IMR-90 (cell line): ENCODE data around the gene DACH1. TPM values are rescaled to one million over a fixed set of nuclear protein-coding genes. Genes with fewer than 3 reads are reported as not detected.

Source experiments
- ATAC-seq: fragments of 200-7000 bp; cut with Tn5 transposase; 2 replicates; pipeline ENCODE4 v1.9.1; 2020; ENCODE audit warnings: low read depth, mild to moderate bottlenecking, moderate library complexity
- BruUV-seq: library from RNA; stranded (reverse); fragments of 400-500 nt; replicated peaks from 2 replicates; lab custom pipeline; 2021; lab: Mats Ljungman, UMichigan
- CTCF ChIA-PET: fragments of 300-600 bp; formaldehyde crosslinking; extraction: SDS; loops from one replicate; lab custom pipeline; 2021; ENCODE audit warnings: antibody characterized with exemption; lab: Yijun Ruan, JAX
- POLR2A ChIA-PET: fragments of 300-600 bp; sonication (Branson Sonifier 250); formaldehyde crosslinking; loops from one replicate; lab custom pipeline; 2022; ENCODE audit warnings: antibody characterized with exemption; ENCODE audit not compliant: unreplicated experiment; lab: Charles Lee
- DNase-seq: peaks from one replicate; pipeline ENCODE4 v3.0.0; 2013
- H2AFZ ChIP-seq: replicated peaks from 2 replicates; pipeline ENCODE3; 2013; ENCODE audit warnings: low read length, mild to moderate bottlenecking; ENCODE audit not compliant: poor library complexity
- H2AK5ac ChIP-seq: 2 replicates; pipeline ENCODE4 v1.6.1; 2013; ENCODE audit warnings: low read depth, low read length, inconsistent platforms
- H2AK9ac ChIP-seq: replicated peaks from 2 replicates; pipeline ENCODE3; 2013; ENCODE audit warnings: mild to moderate bottlenecking, low read depth, low read length, moderate library complexity; ENCODE audit not compliant: poor library complexity
- H2BK120ac ChIP-seq: 2 replicates; pipeline ENCODE4 v1.6.1; 2013; ENCODE audit warnings: low read depth, low read length, inconsistent platforms
- H2BK15ac ChIP-seq: 3 replicates; pipeline ENCODE4 v1.6.1; 2013; ENCODE audit warnings: low read depth, low read length, inconsistent platforms
- H2BK20ac ChIP-seq: 2 replicates; pipeline ENCODE4 v1.6.1; 2013; ENCODE audit warnings: low read depth, mild to moderate bottlenecking, inconsistent platforms, low read length, moderate library complexity
- H2BK5ac ChIP-seq: 2 replicates; pipeline ENCODE4 v1.6.1; 2013; ENCODE audit warnings: mild to moderate bottlenecking, low read depth, low read length, inconsistent platforms; ENCODE audit not compliant: poor library complexity, severe bottlenecking
- H3K14ac ChIP-seq: replicated peaks from 2 replicates; pipeline ENCODE4 v1.6.1; 2013; ENCODE audit warnings: low read depth, low read length, inconsistent platforms
- H3K18ac ChIP-seq: 2 replicates; pipeline ENCODE4 v1.6.1; 2013; ENCODE audit warnings: low read depth, low read length, control low read depth
- H3K23ac ChIP-seq: 2 replicates; pipeline ENCODE4 v1.6.1; 2013; ENCODE audit warnings: low read depth, low read length, inconsistent platforms
- H3K27ac ChIP-seq: 2 replicates; pipeline ENCODE4 v1.5.1; 2013; ENCODE audit warnings: mild to moderate bottlenecking, control low read depth, low read length; ENCODE audit not compliant: insufficient read depth
- H3K27me3 ChIP-seq: 2 replicates; pipeline ENCODE4 v1.6.1; 2013; ENCODE audit warnings: low read length; ENCODE audit not compliant: control insufficient read depth, insufficient read depth
- H3K36me3 ChIP-seq: 2 replicates; pipeline ENCODE4 v1.6.1; 2013; ENCODE audit warnings: low read length, mixed read lengths; ENCODE audit not compliant: control insufficient read depth, insufficient read depth
- H3K4ac ChIP-seq: 2 replicates; pipeline ENCODE4 v1.6.1; 2013; ENCODE audit warnings: low read depth, low read length, inconsistent platforms
- H3K4me1 ChIP-seq: 2 replicates; pipeline ENCODE4 v1.6.1; 2013; ENCODE audit warnings: low read length, mixed read lengths; ENCODE audit not compliant: control insufficient read depth, insufficient read depth
- H3K4me2 ChIP-seq: 2 replicates; pipeline ENCODE4 v1.6.1; 2013; ENCODE audit warnings: low read depth, mild to moderate bottlenecking, control low read depth, low read length, moderate library complexity
- H3K4me3 ChIP-seq: 2 replicates; pipeline ENCODE4 v1.5.1; 2013; ENCODE audit warnings: low read depth, mild to moderate bottlenecking, control low read depth, low read length, moderate library complexity; ENCODE audit not compliant: insufficient read depth
- H3K56ac ChIP-seq: 2 replicates; pipeline ENCODE4 v1.6.1; 2013; ENCODE audit warnings: low read length, inconsistent platforms; ENCODE audit not compliant: insufficient read depth; ENCODE audit errors: extremely low read depth
- H3K79me1 ChIP-seq, 2 experiments: 2 replicates each; pipeline ENCODE4 v1.6.1; 2013; ENCODE audit warnings: low read length in 2 of 2, inconsistent platforms in 1 of 2, low read depth in 1 of 2
- H3K9ac ChIP-seq: 2 replicates; pipeline ENCODE4 v1.6.1; 2013; ENCODE audit warnings: low read depth, low read length, control low read depth
- H3K9me1 ChIP-seq: 2 replicates; pipeline ENCODE4 v1.6.1; 2013; ENCODE audit warnings: low read length, inconsistent platforms; ENCODE audit not compliant: insufficient read depth
- H3K9me3 ChIP-seq: 2 replicates; pipeline ENCODE4 v1.6.1; 2013; ENCODE audit warnings: low read length; ENCODE audit not compliant: control insufficient read depth, insufficient read depth
- H4K20me1 ChIP-seq: 2 replicates; pipeline ENCODE4 v1.6.1; 2013; ENCODE audit warnings: low read length, inconsistent platforms; ENCODE audit not compliant: insufficient read depth
- H4K5ac ChIP-seq: 2 replicates; pipeline ENCODE4 v1.6.1; 2013; ENCODE audit warnings: mild to moderate bottlenecking, low read depth, low read length, control low read depth
- H4K8ac ChIP-seq, 2 experiments: 2 replicates each; pipeline ENCODE4 v1.6.1; 2013; ENCODE audit warnings: low read depth in 2 of 2, low read length in 2 of 2, control low read depth in 1 of 2, inconsistent platforms in 1 of 2
- H4K91ac ChIP-seq: 2 replicates; pipeline ENCODE4 v1.6.1; 2013; ENCODE audit warnings: low read depth, low read length, inconsistent platforms; ENCODE audit not compliant: insufficient read depth
- BHLHE40 ChIP-seq: fragments of 150-350 bp; IDR thresholded peaks from 2 replicates; pipeline ENCODE4 v1.6.1; 2016; ENCODE audit warnings: mild to moderate bottlenecking, low read depth, low read length
- ELK1 ChIP-seq: fragments of 150-350 bp; IDR thresholded peaks from 2 replicates; pipeline ENCODE4 v1.6.1; 2016; ENCODE audit warnings: low read depth, mild to moderate bottlenecking, low read length, moderate library complexity, borderline replicate concordance
- FOS ChIP-seq: fragments of 150-350 bp; IDR thresholded peaks from 2 replicates; pipeline ENCODE4 v1.6.1; 2016; ENCODE audit warnings: low read depth, low read length
- MAFK ChIP-seq: IDR thresholded peaks from 2 replicates; pipeline ENCODE4 v1.6.1; 2012; ENCODE audit warnings: low read depth, low read length, improper control_type of control experiment
- MAZ ChIP-seq: IDR thresholded peaks from 2 replicates; pipeline ENCODE4 v1.6.1; 2012; ENCODE audit warnings: low read depth, mild to moderate bottlenecking, low read length, improper control_type of control experiment, moderate library complexity, borderline replicate concordance
- MXI1 ChIP-seq: IDR thresholded peaks from 2 replicates; pipeline ENCODE4 v1.6.1; 2012; ENCODE audit warnings: low read depth, mild to moderate bottlenecking, low read length, moderate library complexity, borderline replicate concordance
- POLR2A ChIP-seq: IDR thresholded peaks from 2 replicates; pipeline ENCODE4 v1.6.1; 2012; ENCODE audit warnings: mild to moderate bottlenecking, low read depth, low read length
- RFX5 ChIP-seq: IDR thresholded peaks from 2 replicates; pipeline ENCODE4 v1.8.0; 2012; ENCODE audit warnings: low read depth, mild to moderate bottlenecking, low read length, moderate library complexity
- SMC3 ChIP-seq: fragments of 150-350 bp; IDR thresholded peaks from 2 replicates; pipeline ENCODE4 v1.6.1; 2016; ENCODE audit warnings: low read depth, mild to moderate bottlenecking, antibody characterized with exemption, low read length, moderate library complexity
- dilution Hi-C: fragments of 300-500 bp; cut with HindIII; formaldehyde crosslinking; loops from one replicate; pipeline ENCODE4 v1.14.3; 2018; ENCODE audit warnings: low sequenced_read_pairs; ENCODE audit not compliant: unreplicated experiment
- in situ Hi-C: fragments of 300-500 bp; cut with MboI; formaldehyde crosslinking; loops from 3 replicates; pipeline ENCODE4 v1.14.3; 2019; ENCODE audit warnings: low sequenced_read_pairs, inconsistent platforms, mixed read lengths
- intact Hi-C: fragments of 100-400 bp; cut with micrococcal nuclease; formaldehyde crosslinking; loops from 2 replicates; pipeline ENCODE4 v1.10.0; 2022
- polyA plus RNA-seq, 3 experiments: library from polyadenylated mRNA; depleted of rRNA; stranded (reverse); fragments of >200 nt; gene quantifications; 2 replicates each; pipeline ENCODE4 v1.2.3, GENCODE V29; 2012; ENCODE audit warnings: low replicate concordance in 1 of 3
- total RNA-seq: library from RNA; depleted of rRNA; stranded (reverse); fragments of >200 nt; gene quantifications from 2 replicates; pipeline ENCODE4 v1.2.3, GENCODE V29; 2012

DACH1 gene
- total and polyA plus RNA-seq, 2 of the 4 experiments (the other 2 are of a cell fraction) = not detected

GRCh38 chr13:71659404-71659803 lies 207.6 kb downstream of the DACH1 start:
- no peak overlapping the region for H3K14ac ChIP-seq
- no peak for TF ChIP-seq POLR2A
- TF ChIP-seq SMC3 = no peak
- no peak for TF ChIP-seq BHLHE40
- no peak for TF ChIP-seq FOS
- no peak for TF ChIP-seq MAZ
- no peak for TF ChIP-seq MAFK
- TF ChIP-seq ELK1 = no peak
- no peak for TF ChIP-seq MXI1
- TF ChIP-seq RFX5 = no peak
- no peak overlapping the region for H2BK120ac ChIP-seq
- ChIA-PET POLR2A (no interaction called here), CTCF (no interaction called here)
- no peak overlapping the region for H3K4me2 ChIP-seq
- H3K9ac ChIP-seq = no peak overlapping the region
- H4K20me1 ChIP-seq = no peaks in the 10 kb centered on the region
- no peak overlapping the region for H3K56ac ChIP-seq
- H3K4me1 ChIP-seq = no peaks in the 10 kb centered on the region
- H2AK9ac ChIP-seq = no peak overlapping the region
- no peak overlapping the region for H3K4me3 ChIP-seq
- ATAC-seq (no peak), DNase-seq (no peak)
- in situ Hi-C loops (no loop called here), dilution Hi-C loops (no loop called here), intact Hi-C loops (no loop called here)
- H4K91ac ChIP-seq = no peak overlapping the region
- H3K9me1 ChIP-seq = no peaks in the 10 kb centered on the region
- H3K27ac ChIP-seq = no peak overlapping the region
- H2BK5ac ChIP-seq = no peak overlapping the region
- no peaks in the 10 kb centered on the region for H3K36me3 ChIP-seq
- H2AFZ ChIP-seq = no peak overlapping the region
- H3K79me1 ChIP-seq = no peaks in the 10 kb centered on the region
- no peaks in the 10 kb centered on the region for H3K9me3 ChIP-seq
- H4K5ac ChIP-seq = no peak overlapping the region
- no peak overlapping the region for H3K23ac ChIP-seq
- H2BK20ac ChIP-seq = no peak overlapping the region
- no peak overlapping the region for H3K4ac ChIP-seq
- H3K18ac ChIP-seq = no peak overlapping the region
- no TSS peak for BruUV-seq
- H3K27me3 ChIP-seq = no peaks in the 10 kb centered on the region
- no peak overlapping the region for H2AK5ac ChIP-seq
- no peak overlapping the region for H4K8ac ChIP-seq
- no peak overlapping the region for H2BK15ac ChIP-seq
